ENCODE data around the gene UBE2K. TPM values are rescaled to one million over a fixed set of nuclear protein-coding genes. Genes with fewer than 3 reads are reported as not detected.
A peak's percentile ranks its signal among the peaks of the same experiment; 100 is the strongest.

UBE2K gene
- total and polyA plus RNA-seq, 10 of the 15 experiments (the other 5 are each of a cell fraction or from before 2014, with no cell fraction given), result 17.0 to 141 (median 75.5) TPM

DNA sequence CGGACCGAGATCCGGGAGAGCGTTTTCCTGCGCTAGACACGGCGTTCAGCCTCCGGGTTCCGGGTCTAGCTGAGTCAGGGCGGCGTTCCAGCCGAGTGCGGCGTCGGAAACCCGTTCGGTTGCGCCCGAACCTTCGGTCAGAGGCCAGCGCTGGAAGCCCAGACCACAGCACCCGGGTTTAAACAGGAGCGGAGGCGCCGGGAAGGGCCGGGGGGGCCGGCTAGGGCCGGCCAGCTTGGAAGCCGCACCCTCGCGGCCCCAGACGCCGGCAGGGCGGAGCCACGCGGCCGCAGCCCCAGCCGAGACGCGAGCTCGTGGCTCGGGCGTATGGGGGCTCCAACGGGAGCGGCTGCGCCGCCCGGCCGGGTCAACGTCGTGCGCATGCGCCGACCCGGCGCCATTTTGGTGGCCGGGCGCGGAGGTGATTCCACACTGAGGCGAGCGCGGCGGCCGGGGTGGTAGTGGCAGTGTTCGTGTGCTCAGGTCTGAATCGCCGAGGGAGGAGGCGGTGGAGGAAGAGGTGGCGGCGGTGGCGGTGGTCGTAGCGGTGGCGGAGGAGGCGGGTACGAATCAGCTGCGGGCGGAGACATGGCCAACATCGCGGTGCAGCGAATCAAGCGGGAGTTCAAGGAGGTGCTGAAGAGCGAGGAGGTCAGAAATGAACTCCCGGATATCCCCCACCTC is at the start of gene UBE2K (continued):
- TF ChIP-seq CHD1 (IDR thresholded peaks at IDR 0.05; ENCODE audit: low read depth, low read length), result no peak
- TF ChIP-seq ZZZ3 (IDR thresholded peaks at IDR 0.05; ENCODE audit: control insufficient read depth, insufficient read length, low read depth), result no peak
- TF ChIP-seq, protein P1, sequence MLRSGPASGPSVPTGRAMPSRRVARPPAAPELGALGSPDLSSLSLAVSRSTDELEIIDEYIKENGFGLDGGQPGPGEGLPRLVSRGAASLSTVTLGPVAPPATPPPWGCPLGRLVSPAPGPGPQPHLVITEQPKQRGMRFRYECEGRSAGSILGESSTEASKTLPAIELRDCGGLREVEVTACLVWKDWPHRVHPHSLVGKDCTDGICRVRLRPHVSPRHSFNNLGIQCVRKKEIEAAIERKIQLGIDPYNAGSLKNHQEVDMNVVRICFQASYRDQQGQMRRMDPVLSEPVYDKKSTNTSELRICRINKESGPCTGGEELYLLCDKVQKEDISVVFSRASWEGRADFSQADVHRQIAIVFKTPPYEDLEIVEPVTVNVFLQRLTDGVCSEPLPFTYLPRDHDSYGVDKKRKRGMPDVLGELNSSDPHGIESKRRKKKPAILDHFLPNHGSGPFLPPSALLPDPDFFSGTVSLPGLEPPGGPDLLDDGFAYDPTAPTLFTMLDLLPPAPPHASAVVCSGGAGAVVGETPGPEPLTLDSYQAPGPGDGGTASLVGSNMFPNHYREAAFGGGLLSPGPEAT (IDR thresholded peaks at IDR 0.05; ENCODE audit: low read depth), result peak; percentile 41; the same call in 1 of the 2 replicates
- TF ChIP-seq RUNX3 (IDR thresholded peaks at IDR 0.05; ENCODE audit: low read length), result peak; percentile 40
- TF ChIP-seq ASH2L (IDR thresholded peaks at IDR 0.05; ENCODE audit: borderline replicate concordance, low read depth), result peak; percentile 91; the same call in 1 of the 2 replicates
- TF ChIP-seq, protein P2, sequence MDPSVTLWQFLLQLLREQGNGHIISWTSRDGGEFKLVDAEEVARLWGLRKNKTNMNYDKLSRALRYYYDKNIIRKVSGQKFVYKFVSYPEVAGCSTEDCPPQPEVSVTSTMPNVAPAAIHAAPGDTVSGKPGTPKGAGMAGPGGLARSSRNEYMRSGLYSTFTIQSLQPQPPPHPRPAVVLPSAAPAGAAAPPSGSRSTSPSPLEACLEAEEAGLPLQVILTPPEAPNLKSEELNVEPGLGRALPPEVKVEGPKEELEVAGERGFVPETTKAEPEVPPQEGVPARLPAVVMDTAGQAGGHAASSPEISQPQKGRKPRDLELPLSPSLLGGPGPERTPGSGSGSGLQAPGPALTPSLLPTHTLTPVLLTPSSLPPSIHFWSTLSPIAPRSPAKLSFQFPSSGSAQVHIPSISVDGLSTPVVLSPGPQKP (IDR thresholded peaks at IDR 0.05; ENCODE audit: low read depth, low read length), result no peak
- TF ChIP-seq JUNB (IDR thresholded peaks at IDR 0.05), result no peak
- 0 out of 2 replicates have a peak, but pooled peaks have one; percentile 63 for TF ChIP-seq HDGF (IDR thresholded peaks at IDR 0.05)
- TF ChIP-seq MXI1 (IDR thresholded peaks at IDR 0.05; ENCODE audit: low read depth, low read length), result peak; percentile 79; the same call in 1 of the 2 replicates
- TF ChIP-seq CHD2 (IDR thresholded peaks at IDR 0.05; ENCODE audit: borderline replicate concordance, low read depth, low read length), result 0 out of 2 replicates have a peak, but pooled peaks have one; percentile 34
- TF ChIP-seq, protein P3, sequence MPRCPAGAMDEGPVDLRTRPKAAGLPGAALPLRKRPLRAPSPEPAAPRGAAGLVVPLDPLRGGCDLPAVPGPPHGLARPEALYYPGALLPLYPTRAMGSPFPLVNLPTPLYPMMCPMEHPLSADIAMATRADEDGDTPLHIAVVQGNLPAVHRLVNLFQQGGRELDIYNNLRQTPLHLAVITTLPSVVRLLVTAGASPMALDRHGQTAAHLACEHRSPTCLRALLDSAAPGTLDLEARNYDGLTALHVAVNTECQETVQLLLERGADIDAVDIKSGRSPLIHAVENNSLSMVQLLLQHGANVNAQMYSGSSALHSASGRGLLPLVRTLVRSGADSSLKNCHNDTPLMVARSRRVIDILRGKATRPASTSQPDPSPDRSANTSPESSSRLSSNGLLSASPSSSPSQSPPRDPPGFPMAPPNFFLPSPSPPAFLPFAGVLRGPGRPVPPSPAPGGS (IDR thresholded peaks at IDR 0.05; ENCODE audit: borderline replicate concordance, insufficient read depth, low read depth, low read length, poor library complexity, severe bottlenecking), result peak; percentile 19
- peak; percentile 59 for TF ChIP-seq NR2C1 (IDR thresholded peaks at IDR 0.05)
- TF ChIP-seq, protein P4, sequence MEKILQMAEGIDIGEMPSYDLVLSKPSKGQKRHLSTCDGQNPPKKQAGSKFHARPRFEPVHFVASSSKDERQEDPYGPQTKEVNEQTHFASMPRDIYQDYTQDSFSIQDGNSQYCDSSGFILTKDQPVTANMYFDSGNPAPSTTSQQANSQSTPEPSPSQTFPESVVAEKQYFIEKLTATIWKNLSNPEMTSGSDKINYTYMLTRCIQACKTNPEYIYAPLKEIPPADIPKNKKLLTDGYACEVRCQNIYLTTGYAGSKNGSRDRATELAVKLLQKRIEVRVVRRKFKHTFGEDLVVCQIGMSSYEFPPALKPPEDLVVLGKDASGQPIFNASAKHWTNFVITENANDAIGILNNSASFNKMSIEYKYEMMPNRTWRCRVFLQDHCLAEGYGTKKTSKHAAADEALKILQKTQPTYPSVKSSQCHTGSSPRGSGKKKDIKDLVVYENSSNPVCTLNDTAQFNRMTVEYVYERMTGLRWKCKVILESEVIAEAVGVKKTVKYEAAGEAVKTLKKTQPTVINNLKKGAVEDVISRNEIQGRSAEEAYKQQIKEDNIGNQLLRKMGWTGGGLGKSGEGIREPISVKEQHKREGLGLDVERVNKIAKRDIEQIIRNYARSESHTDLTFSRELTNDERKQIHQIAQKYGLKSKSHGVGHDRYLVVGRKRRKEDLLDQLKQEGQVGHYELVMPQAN (conservative IDR thresholded peaks at IDR 0.05), result peak; percentile 76
- TF ChIP-seq NRF1 (conservative IDR thresholded peaks at IDR 0.05; ENCODE audit: low read depth, low read length), result peak; percentile 73
- TF ChIP-seq YY1 (IDR thresholded peaks at IDR 0.05; ENCODE audit: low read depth, low read length), result peak; percentile 97
- no peak for TF ChIP-seq SRF (IDR thresholded peaks at IDR 0.05; ENCODE audit: low read depth in 2 of 2, low read length in 2 of 2)
- peak in 1 of 2 experiments; percentile 77; a peak in 3 of 4 replicates for TF ChIP-seq BHLHE40 (IDR thresholded peaks at IDR 0.05; ENCODE audit: borderline replicate concordance in 1 of 2, low read depth in 2 of 2, low read length in 1 of 2)
- TF ChIP-seq, protein P5, sequence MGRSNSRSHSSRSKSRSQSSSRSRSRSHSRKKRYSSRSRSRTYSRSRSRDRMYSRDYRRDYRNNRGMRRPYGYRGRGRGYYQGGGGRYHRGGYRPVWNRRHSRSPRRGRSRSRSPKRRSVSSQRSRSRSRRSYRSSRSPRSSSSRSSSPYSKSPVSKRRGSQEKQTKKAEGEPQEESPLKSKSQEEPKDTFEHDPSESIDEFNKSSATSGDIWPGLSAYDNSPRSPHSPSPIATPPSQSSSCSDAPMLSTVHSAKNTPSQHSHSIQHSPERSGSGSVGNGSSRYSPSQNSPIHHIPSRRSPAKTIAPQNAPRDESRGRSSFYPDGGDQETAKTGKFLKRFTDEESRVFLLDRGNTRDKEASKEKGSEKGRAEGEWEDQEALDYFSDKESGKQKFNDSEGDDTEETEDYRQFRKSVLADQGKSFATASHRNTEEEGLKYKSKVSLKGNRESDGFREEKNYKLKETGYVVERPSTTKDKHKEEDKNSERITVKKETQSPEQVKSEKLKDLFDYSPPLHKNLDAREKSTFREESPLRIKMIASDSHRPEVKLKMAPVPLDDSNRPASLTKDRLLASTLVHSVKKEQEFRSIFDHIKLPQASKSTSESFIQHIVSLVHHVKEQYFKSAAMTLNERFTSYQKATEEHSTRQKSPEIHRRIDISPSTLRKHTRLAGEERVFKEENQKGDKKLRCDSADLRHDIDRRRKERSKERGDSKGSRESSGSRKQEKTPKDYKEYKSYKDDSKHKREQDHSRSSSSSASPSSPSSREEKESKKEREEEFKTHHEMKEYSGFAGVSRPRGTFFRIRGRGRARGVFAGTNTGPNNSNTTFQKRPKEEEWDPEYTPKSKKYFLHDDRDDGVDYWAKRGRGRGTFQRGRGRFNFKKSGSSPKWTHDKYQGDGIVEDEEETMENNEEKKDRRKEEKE (IDR thresholded peaks at IDR 0.05), result no peak
